ENCODE results near the gene PRKCI.

Gene PRKCI

GRCh38 chr3:170278627-170279026 is 56.4 kb downstream of the PRKCI start:
- H3K27ac ChIP-seq (ENCODE audit: low read depth, low read length) = no peak overlapping the region
- H3K9me2 ChIP-seq (replicated peaks; ENCODE audit: insufficient read depth, low read length) = no peaks in the 10 kb centered on the region
- no peaks in the 10 kb centered on the region; the same call in 1 of the 2 replicates for H3F3A ChIP-seq (ENCODE audit: insufficient read depth)
- H3K4me3 ChIP-seq (ENCODE audit: insufficient read depth, low read length, poor library complexity, severe bottlenecking) = no peak overlapping the region
- H3K79me2 ChIP-seq (ENCODE audit: insufficient read depth, low read length) = no peaks in the 10 kb centered on the region
- H3K9ac ChIP-seq (ENCODE audit: low read length) = no peak overlapping the region
- H3K9me3 ChIP-seq (ENCODE audit: insufficient read depth, low read length) = no peaks in the 10 kb centered on the region
- H3K4me2 ChIP-seq (ENCODE audit: low read depth, low read length, poor library complexity, severe bottlenecking) = no peak overlapping the region
- TF ChIP-seq, protein P1, sequence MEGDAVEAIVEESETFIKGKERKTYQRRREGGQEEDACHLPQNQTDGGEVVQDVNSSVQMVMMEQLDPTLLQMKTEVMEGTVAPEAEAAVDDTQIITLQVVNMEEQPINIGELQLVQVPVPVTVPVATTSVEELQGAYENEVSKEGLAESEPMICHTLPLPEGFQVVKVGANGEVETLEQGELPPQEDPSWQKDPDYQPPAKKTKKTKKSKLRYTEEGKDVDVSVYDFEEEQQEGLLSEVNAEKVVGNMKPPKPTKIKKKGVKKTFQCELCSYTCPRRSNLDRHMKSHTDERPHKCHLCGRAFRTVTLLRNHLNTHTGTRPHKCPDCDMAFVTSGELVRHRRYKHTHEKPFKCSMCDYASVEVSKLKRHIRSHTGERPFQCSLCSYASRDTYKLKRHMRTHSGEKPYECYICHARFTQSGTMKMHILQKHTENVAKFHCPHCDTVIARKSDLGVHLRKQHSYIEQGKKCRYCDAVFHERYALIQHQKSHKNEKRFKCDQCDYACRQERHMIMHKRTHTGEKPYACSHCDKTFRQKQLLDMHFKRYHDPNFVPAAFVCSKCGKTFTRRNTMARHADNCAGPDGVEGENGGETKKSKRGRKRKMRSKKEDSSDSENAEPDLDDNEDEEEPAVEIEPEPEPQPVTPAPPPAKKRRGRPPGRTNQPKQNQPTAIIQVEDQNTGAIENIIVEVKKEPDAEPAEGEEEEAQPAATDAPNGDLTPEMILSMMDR (IDR thresholded peaks at IDR 0.05; ENCODE audit: insufficient read depth, low read length, poor library complexity, severe bottlenecking) = no peak
- no peak for TF ChIP-seq EZH2phosphoT487 (conservative IDR thresholded peaks at IDR 0.05; ENCODE audit: low read length)
- H4K20me1 ChIP-seq (ENCODE audit: low read depth, low read length) = no peaks in the 10 kb centered on the region
- no peaks in the 10 kb centered on the region for H3K27me3 ChIP-seq (ENCODE audit: low read length)
- no peak overlapping the region for H2AFZ ChIP-seq (ENCODE audit: low read depth, low read length, severe bottlenecking)
- H3K36me3 ChIP-seq (ENCODE audit: low read length) = no peaks in the 10 kb centered on the region

DNA sequence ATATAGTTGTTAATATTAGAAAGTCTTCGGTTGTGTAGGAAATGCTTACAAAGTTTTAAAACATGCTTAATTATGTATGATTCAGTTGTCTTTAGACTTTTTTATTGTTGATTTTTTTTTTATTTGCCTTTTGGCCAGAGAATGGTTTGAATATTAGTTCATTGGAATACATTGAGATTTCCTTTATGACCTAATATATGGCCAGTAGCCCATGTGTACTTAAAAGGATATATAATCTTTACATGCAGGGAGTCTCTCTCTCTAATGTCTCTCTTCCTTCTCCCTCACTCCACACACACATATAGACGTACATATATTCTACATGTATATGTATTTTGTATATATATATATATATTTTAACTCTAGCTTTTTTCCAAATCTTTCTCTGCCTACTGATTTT is 68.0 kb downstream of the PRKCI start:
- Histone ChIP-seq H3K27me3 (ENCODE audit: low read length) (no peaks in the 10 kb centered on the region), H3K9ac (ENCODE audit: low read length) (no peak overlapping the region), H3K9me3 (ENCODE audit: insufficient read depth, low read length) (no peaks in the 10 kb centered on the region), H3K4me3 (ENCODE audit: insufficient read depth, low read length, poor library complexity, severe bottlenecking) (no peak overlapping the region), H3K4me2 (ENCODE audit: low read depth, low read length, poor library complexity, severe bottlenecking) (no peak overlapping the region), H3K79me2 (ENCODE audit: insufficient read depth, low read length) (no peaks in the 10 kb centered on the region), H3F3A (ENCODE audit: insufficient read depth) (no peaks in the 10 kb centered on the region), H3K9me2 (replicated peaks; ENCODE audit: insufficient read depth, low read length) (no peaks in the 10 kb centered on the region), H3K27ac (ENCODE audit: low read depth, low read length) (no peak overlapping the region), H3K36me3 (ENCODE audit: low read length) (no peaks in the 10 kb centered on the region), H4K20me1 (ENCODE audit: low read depth, low read length) (no peaks in the 10 kb centered on the region), H2AFZ (ENCODE audit: low read depth, low read length, severe bottlenecking) (no peak overlapping the region)
- TF ChIP-seq, protein P1 (IDR thresholded peaks at IDR 0.05; ENCODE audit: insufficient read depth, low read length, poor library complexity, severe bottlenecking) = no peak
- no peak for TF ChIP-seq EZH2phosphoT487 (conservative IDR thresholded peaks at IDR 0.05; ENCODE audit: low read length)

DNA sequence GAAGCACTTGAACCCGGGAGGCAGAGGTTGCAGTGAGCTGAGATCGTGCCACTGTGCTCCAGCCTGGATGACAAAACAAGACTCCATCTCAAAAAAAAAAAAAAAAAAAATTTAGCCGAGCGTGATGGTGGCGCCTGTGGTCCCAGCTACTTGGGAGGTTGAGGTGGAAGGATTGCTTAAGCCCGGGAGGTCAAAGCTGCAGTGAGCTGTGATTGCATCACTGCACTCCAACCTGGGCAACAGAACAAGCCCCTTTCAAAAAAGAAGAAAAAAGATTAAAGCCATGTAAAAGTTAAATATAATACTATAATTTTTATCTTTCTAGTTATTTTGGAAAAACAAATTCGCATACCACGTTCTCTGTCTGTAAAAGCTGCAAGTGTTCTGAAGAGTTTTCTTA is 73.4 kb downstream of the PRKCI start:
- Histone ChIP-seq H2AFZ (ENCODE audit: low read depth, low read length, severe bottlenecking) (no peak overlapping the region), H4K20me1 (ENCODE audit: low read depth, low read length) (no peaks in the 10 kb centered on the region), H3K36me3 (ENCODE audit: low read length) (no peaks in the 10 kb centered on the region), H3K27ac (ENCODE audit: low read depth, low read length) (no peak overlapping the region), H3K4me3 (ENCODE audit: insufficient read depth, low read length, poor library complexity, severe bottlenecking) (no peak overlapping the region), H3K4me2 (ENCODE audit: low read depth, low read length, poor library complexity, severe bottlenecking) (no peak overlapping the region), H3K9ac (ENCODE audit: low read length) (no peak overlapping the region), H3K27me3 (ENCODE audit: low read length) (no peaks in the 10 kb centered on the region), H3K9me3 (ENCODE audit: insufficient read depth, low read length) (no peaks in the 10 kb centered on the region), H3K79me2 (ENCODE audit: insufficient read depth, low read length) (no peaks in the 10 kb centered on the region), H3F3A (ENCODE audit: insufficient read depth) (0 out of 2 replicates have a peak, but pooled peaks cover 4% of the 10 kb centered on the region), H3K9me2 (replicated peaks; ENCODE audit: insufficient read depth, low read length) (no peaks in the 10 kb centered on the region)
- TF ChIP-seq, protein P1 (IDR thresholded peaks at IDR 0.05; ENCODE audit: insufficient read depth, low read length, poor library complexity, severe bottlenecking) = no peak
- TF ChIP-seq EZH2phosphoT487 (conservative IDR thresholded peaks at IDR 0.05; ENCODE audit: low read length) = no peak
